BE2C (cell line): ENCODE results near the gene AKAP5.
"Not testable (repeated sequence)": the region's sequence is repeated elsewhere in the genome, so short reads cannot be mapped to it uniquely, and the experiment has no call there.

Source experiments
- DNase-seq: peaks from one replicate; pipeline ENCODE4 v3.0.0-alpha.2; 2020
- H3K27me3 ChIP-seq: fragments of 250-450 bp; sonication (Bioruptor Pico); 2 replicates; pipeline ENCODE4 v1.5.1; 2020; ENCODE audit warnings: mild to moderate bottlenecking
- H3K36me3 ChIP-seq: fragments of 250-450 bp; sonication (Bioruptor Pico); 2 replicates; pipeline ENCODE4 v1.5.1; 2020; ENCODE audit warnings: mild to moderate bottlenecking
- H3K4me1 ChIP-seq: fragments of 250-450 bp; sonication (Bioruptor Pico); 2 replicates; pipeline ENCODE4 v1.5.1; 2020
- H3K4me3 ChIP-seq: 2 replicates; pipeline ENCODE4 v1.5.1; 2011; ENCODE audit warnings: low read depth, low read length
- H3K9me3 ChIP-seq: fragments of 250-450 bp; sonication (Bioruptor Pico); 2 replicates; pipeline ENCODE4 v1.5.1; 2020
- CTCF ChIP-seq: IDR thresholded peaks from 2 replicates; pipeline ENCODE4 v1.5.1; 2012; ENCODE audit warnings: mild to moderate bottlenecking, low read depth, low read length

Gene AKAP5

DNA sequence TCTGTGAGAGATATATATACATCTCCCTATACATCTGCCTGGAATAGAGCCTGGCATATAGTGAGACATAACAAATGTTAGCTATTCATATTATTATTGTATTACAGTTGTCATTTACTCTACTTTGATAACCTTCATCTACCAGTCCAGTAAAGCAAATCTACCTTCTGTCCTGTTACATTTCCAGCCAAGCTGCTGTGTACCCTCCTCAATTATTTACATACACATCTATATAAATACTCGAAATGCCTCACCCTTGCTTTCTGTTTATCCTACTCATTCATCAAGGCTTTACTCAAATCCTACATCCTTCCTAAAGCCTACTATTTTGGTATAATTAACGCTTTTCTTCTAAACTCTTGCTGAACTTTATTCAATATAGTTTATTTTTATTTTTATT lies 48.0 kb downstream of the AKAP5 start:
- Histone ChIP-seq H3K36me3 (peaks cover 2% of the 10 kb centered on the region; the same call in 1 of the 2 replicates), H3K4me1 (peaks cover 16% of the 10 kb centered on the region; the same call in 1 of the 2 replicates), H3K4me3 (no peak overlapping the region), H3K9me3 (no peaks in the 10 kb centered on the region), H3K27me3 (no peaks in the 10 kb centered on the region)
- no peak for DNase-seq
- no peak for TF ChIP-seq CTCF

GRCh38 chr14:64515053-64515452 lies 49.8 kb downstream of the AKAP5 start:
- Histone ChIP-seq H3K27me3 (no peaks in the 10 kb centered on the region), H3K4me3 (no peak overlapping the region), H3K9me3 (no peaks in the 10 kb centered on the region), H3K4me1 (peaks cover 15% of the 10 kb centered on the region; the same call in 1 of the 2 replicates), H3K36me3 (peaks cover 2% of the 10 kb centered on the region; the same call in 1 of the 2 replicates)
- no peak for DNase-seq
- TF ChIP-seq CTCF, result no peak

DNA sequence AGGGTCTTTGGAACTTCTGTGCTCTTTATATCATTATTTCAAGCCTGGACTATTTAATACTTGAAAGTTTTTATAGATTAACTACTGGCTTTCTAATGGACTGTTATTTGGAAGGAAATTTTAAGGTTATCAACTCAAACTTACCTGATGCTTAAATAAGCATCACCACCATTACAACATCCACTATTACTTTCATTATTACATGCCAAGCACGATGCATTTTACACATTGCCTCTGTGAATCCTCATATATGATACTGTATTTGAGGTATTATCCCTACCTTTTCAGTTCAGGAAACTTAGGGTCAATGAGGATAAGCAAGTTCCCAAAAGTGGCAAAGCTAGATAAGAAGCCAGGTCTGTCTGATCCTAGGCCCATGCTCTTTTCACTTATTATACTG lies 51.7 kb downstream of the AKAP5 start:
- no peaks in the 10 kb centered on the region for H3K9me3 ChIP-seq
- TF ChIP-seq CTCF, result no peak
- peaks cover 4% of the 10 kb centered on the region; the same call in 1 of the 2 replicates for H3K4me1 ChIP-seq
- no peak for DNase-seq
- no peaks in the 10 kb centered on the region for H3K27me3 ChIP-seq
- H3K36me3 ChIP-seq, result peaks cover 12% of the 10 kb centered on the region
- no peak overlapping the region for H3K4me3 ChIP-seq

GRCh38 chr14:64517667-64518066 lies 52.4 kb downstream of the AKAP5 start:
- H3K4me3 ChIP-seq, H3K27me3 ChIP-seq, H3K4me1 ChIP-seq, H3K9me3 ChIP-seq, DNase-seq: not testable (repeated sequence)
- peaks cover 17% of the 10 kb centered on the region for H3K36me3 ChIP-seq

GRCh38 chr14:64518229-64518628 lies 52.9 kb downstream of the AKAP5 start:
- no peak overlapping the region for H3K4me3 ChIP-seq
- TF ChIP-seq CTCF, result no peak
- H3K4me1 ChIP-seq, result peaks cover 8% of the 10 kb centered on the region

DNA sequence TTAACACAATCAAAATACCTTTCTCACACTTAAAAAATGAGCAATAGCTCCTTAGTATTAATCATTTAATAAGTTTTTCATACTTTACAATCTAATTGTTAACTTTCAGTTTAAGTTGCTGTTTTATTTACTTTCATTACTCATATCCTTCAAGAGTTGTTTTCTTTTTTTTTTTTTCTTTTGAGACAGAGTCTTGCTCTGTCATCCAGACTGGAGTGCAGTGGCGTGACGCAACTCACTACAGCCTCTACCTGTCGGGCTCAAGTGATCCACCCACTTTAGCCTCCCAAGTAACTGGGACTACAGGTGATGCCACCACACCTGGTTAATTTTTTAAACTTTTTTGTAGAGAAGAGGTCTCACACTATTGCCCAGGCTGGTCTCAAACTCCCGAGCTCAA lies 55.4 kb downstream of the AKAP5 start:
- peaks cover 13% of the 10 kb centered on the region for H3K4me1 ChIP-seq
- no peaks in the 10 kb centered on the region for H3K9me3 ChIP-seq
- H3K4me3 ChIP-seq, result no peak overlapping the region
- TF ChIP-seq CTCF, result no peak
- DNase-seq, result no peak
- H3K36me3 ChIP-seq, result peaks cover 22% of the 10 kb centered on the region
- H3K27me3 ChIP-seq, result no peaks in the 10 kb centered on the region

More at GRCh38 chr14:64518229-64518628, 52.9 kb downstream of the AKAP5 start:
- no peak for DNase-seq
- Histone ChIP-seq H3K9me3 (no peaks in the 10 kb centered on the region), H3K36me3 (peaks cover 19% of the 10 kb centered on the region), H3K27me3 (no peaks in the 10 kb centered on the region)
